ENCODE measurements around the gene PEX14. TPM values are rescaled to one million over a fixed set of nuclear protein-coding genes. Genes with fewer than 3 reads are reported as not detected.

PEX14 gene
- total and polyA plus RNA-seq, 10 of the 15 experiments (the other 5 are each of a cell fraction or from before 2014, with no cell fraction given), result 1.4 to 23.2 (median 12.0) TPM

DNA sequence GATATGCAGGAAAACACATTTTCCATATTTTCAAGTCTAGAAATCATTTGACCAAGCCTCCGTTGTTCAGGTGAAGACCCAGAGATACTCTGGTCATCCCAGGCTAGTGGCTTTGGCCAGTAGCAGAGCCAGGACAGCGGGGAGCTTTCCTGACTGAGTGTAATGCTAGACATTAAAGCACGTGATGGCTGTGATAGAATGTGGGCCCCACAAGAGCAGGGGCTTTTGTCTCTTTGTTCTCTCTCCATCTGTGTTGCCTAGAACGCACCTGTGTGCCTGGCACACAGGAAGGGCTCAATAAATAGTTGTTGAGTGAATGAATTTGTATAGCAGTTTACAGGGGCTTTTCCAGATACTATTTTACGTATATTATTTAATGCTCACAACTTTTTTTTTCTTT is 34.0 kb upstream of the PEX14 start:
- Histone ChIP-seq H3K4me2 (ENCODE audit: control insufficient read depth, insufficient read depth) (no peak overlapping the region), H3K4me3 (no peak overlapping the region), H3K79me2 (ENCODE audit: control insufficient read depth, insufficient read depth, low read length) (no peaks in the 10 kb centered on the region), H3K27ac (ENCODE audit: control insufficient read depth, insufficient read depth) (no peak overlapping the region), H2AFZ (ENCODE audit: control insufficient read depth, low read depth, low read length) (no peak overlapping the region), H3K27me3 (replicated peaks in 1 of 2; ENCODE audit: control insufficient read depth in 2 of 2, insufficient read depth in 2 of 2, low read length in 1 of 2) (no peaks in the 10 kb centered on the region), H3K9me3 (replicated peaks; ENCODE audit: control insufficient read depth, insufficient read depth, low read length) (no peaks in the 10 kb centered on the region), H3K9ac (ENCODE audit: control insufficient read depth, insufficient read depth, low read length) (no peak overlapping the region), H3K4me1 (ENCODE audit: control insufficient read depth, insufficient read depth, low read length) (no peaks in the 10 kb centered on the region), H3K36me3 (ENCODE audit: control insufficient read depth in 2 of 2, insufficient read depth in 2 of 2, low read length in 1 of 2) (no peaks in the 10 kb centered on the region; a peak in 1 of 4 replicates), H4K20me1 (ENCODE audit: control insufficient read depth, insufficient read depth) (no peaks in the 10 kb centered on the region)
- intact Hi-C loops (cut with micrococcal nuclease; ENCODE audit: unreplicated experiment) (no loop called here), in situ Hi-C loops (cut with MboI) (no loop called here)
- ChIA-PET RAD21 (ENCODE audit: unreplicated experiment) (no interaction called here), SMC1A (ENCODE audit: uncharacterized antibody, unreplicated experiment) (no interaction called here), CTCF (no interaction called here), POLR2A (no interaction called here)
- no peak for TF ChIP-seq SMAD5 (IDR thresholded peaks at IDR 0.05; ENCODE audit: low read depth)
- no peak for TF ChIP-seq HCFC1 (IDR thresholded peaks at IDR 0.05; ENCODE audit: low read length)
- TF ChIP-seq RUNX3 (IDR thresholded peaks at IDR 0.05; ENCODE audit: low read length), result no peak
- TF ChIP-seq CREB1 (IDR thresholded peaks at IDR 0.05; ENCODE audit: low read depth), result no peak
- TF ChIP-seq POU2F2 (IDR thresholded peaks at IDR 0.05; ENCODE audit: borderline replicate concordance, low read depth, low read length), result no peak
- TF ChIP-seq MXI1 (IDR thresholded peaks at IDR 0.05; ENCODE audit: low read depth, low read length), result no peak
- 73% methylated on average over 5 of the region's 5 CpGs for WGBS (ENCODE audit: insufficient coverage, insufficient replicate concordance, low lambda C conversion rate, missing lambda C conversion rate)
- ATAC-seq (no peak), DNase-seq (ENCODE audit: low read depth, low spot score) (no peak), FAIRE-seq (no peak)
- BruUV-seq (replicated peaks), result no TSS peak

DNA sequence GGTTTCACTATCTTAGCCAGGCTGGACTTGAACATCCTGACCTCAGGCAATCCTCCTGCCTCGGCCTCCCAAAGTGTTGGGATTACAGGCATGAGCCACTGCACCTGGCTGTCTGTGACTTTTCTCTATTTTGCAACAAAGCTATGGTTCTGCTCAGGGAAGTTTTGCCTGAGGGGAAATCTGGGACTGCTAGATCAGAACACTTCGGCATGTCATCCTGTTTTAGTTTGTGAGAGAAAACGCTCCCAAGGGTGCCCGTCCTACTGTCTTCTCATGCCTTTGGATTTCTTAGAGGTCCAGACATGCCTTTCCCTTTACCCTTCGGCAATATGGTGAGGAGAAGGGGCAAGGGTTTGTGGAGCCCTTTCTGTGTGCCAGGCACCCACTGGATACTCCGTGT is 30.5 kb upstream of the PEX14 start:
- DNase-seq (ENCODE audit: low read depth, low spot score) (no peak), ATAC-seq (no peak), FAIRE-seq (no peak)
- Histone ChIP-seq H3K9ac (ENCODE audit: control insufficient read depth, insufficient read depth, low read length) (no peak overlapping the region), H3K4me2 (ENCODE audit: control insufficient read depth, insufficient read depth) (no peak overlapping the region), H3K4me1 (ENCODE audit: control insufficient read depth, insufficient read depth, low read length) (no peaks in the 10 kb centered on the region), H2AFZ (ENCODE audit: control insufficient read depth, low read depth, low read length) (no peak overlapping the region), H3K36me3 (ENCODE audit: control insufficient read depth in 2 of 2, insufficient read depth in 2 of 2, low read length in 1 of 2) (no peaks in the 10 kb centered on the region; a peak in 1 of 4 replicates), H3K79me2 (ENCODE audit: control insufficient read depth, insufficient read depth, low read length) (no peaks in the 10 kb centered on the region), H3K27ac (ENCODE audit: control insufficient read depth, insufficient read depth) (no peak overlapping the region), H3K27me3 (replicated peaks in 1 of 2; ENCODE audit: control insufficient read depth in 2 of 2, insufficient read depth in 2 of 2, low read length in 1 of 2) (no peaks in the 10 kb centered on the region), H3K9me3 (replicated peaks; ENCODE audit: control insufficient read depth, insufficient read depth, low read length) (no peaks in the 10 kb centered on the region), H4K20me1 (ENCODE audit: control insufficient read depth, insufficient read depth) (no peaks in the 10 kb centered on the region), H3K4me3 (no peak overlapping the region)
- BruUV-seq (replicated peaks), result no TSS peak
- 98% methylated on average over 6 of the region's 6 CpGs for WGBS (ENCODE audit: insufficient coverage, insufficient replicate concordance, low lambda C conversion rate, missing lambda C conversion rate)
- ChIA-PET POLR2A (interaction anchor here (0.6 kb wide), 1 partner anchor 207 kb away, joined by 3 read pairs; no protein-coding TSS in a partner anchor), SMC1A (ENCODE audit: uncharacterized antibody, unreplicated experiment) (interaction anchor here (1.0 kb wide), 1 partner anchor 13 kb away, joined by 3 read pairs; no protein-coding TSS in a partner anchor), RAD21 (ENCODE audit: unreplicated experiment) (no interaction called here), CTCF (interaction anchor here (3.0 kb wide), 1 partner anchor 51 kb away, joined by 16 read pairs; no protein-coding TSS in a partner anchor)
- no peak for TF ChIP-seq YBX1 (IDR thresholded peaks at IDR 0.05)
- TF ChIP-seq IKZF2 (IDR thresholded peaks at IDR 0.05), result no peak
- in situ Hi-C loops (cut with MboI), result no loop called here
- intact Hi-C loops (cut with micrococcal nuclease; ENCODE audit: unreplicated experiment), result no loop called here
